Adipocyte (in vitro differentiated cells): ENCODE data around the gene RFX1.
A peak's percentile ranks its signal among the peaks of the same experiment; 100 is the strongest.

ENCODE experiments used
- DNase-seq: peaks from one replicate; pipeline ENCODE4 v3.0.0-alpha.2; 2015; ENCODE audit warnings: low read depth
- H3K27me3 ChIP-seq: replicated peaks from 2 replicates; pipeline ENCODE4 v1.7.0; 2013; ENCODE audit warnings: mild to moderate bottlenecking, low read length, moderate library complexity; ENCODE audit not compliant: control insufficient read depth, insufficient read depth
- H3K36me3 ChIP-seq: 2 replicates; pipeline ENCODE4 v1.7.0; 2013; ENCODE audit warnings: low read length, mild to moderate bottlenecking, moderate library complexity; ENCODE audit not compliant: control insufficient read depth, insufficient read depth, severe bottlenecking
- H3K4me1 ChIP-seq: 2 replicates; pipeline ENCODE4 v1.7.0; 2013; ENCODE audit warnings: mild to moderate bottlenecking, low read length, moderate library complexity; ENCODE audit not compliant: control insufficient read depth, insufficient read depth
- H3K4me3 ChIP-seq: 2 replicates; pipeline ENCODE4 v1.7.0; 2013; ENCODE audit warnings: mild to moderate bottlenecking, low read length, moderate library complexity
- H3K9ac ChIP-seq: 2 replicates; pipeline ENCODE4 v1.7.0; 2013; ENCODE audit warnings: mild to moderate bottlenecking, low read length, moderate library complexity
- H3K9me3 ChIP-seq: 2 replicates; pipeline ENCODE4 v1.7.0; 2013; ENCODE audit warnings: mild to moderate bottlenecking, low read length, moderate library complexity; ENCODE audit not compliant: control insufficient read depth

The RFX1 gene

DNA sequence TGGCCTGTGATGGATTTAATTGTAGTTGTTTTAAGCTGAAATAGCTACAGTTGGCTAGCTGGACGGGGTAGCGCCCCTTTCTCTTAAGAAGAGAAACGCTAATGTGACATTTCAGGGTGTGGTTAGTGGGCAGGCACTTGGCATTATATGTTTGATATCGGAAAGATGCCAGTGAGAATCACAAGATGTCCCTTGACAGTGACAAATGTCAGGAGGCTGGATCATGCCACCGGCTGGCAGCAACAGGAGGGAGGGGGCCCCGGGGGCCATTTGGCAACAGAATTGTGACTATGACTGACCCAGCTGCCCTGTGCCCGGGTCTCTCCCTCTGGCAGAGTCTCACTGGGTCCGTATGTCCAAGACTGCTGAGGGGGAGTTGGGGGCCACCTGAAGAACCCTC lies 49.1 kb downstream of the RFX1 start:
- peaks cover 8% of the 10 kb centered on the region for H3K4me1 ChIP-seq
- H3K4me3 ChIP-seq, result no peak overlapping the region
- no peaks in the 10 kb centered on the region for H3K27me3 ChIP-seq
- H3K9ac ChIP-seq, result no peak overlapping the region
- H3K36me3 ChIP-seq, result peaks cover 35% of the 10 kb centered on the region
- no peak for DNase-seq
- H3K9me3 ChIP-seq, result no peaks in the 10 kb centered on the region

DNA sequence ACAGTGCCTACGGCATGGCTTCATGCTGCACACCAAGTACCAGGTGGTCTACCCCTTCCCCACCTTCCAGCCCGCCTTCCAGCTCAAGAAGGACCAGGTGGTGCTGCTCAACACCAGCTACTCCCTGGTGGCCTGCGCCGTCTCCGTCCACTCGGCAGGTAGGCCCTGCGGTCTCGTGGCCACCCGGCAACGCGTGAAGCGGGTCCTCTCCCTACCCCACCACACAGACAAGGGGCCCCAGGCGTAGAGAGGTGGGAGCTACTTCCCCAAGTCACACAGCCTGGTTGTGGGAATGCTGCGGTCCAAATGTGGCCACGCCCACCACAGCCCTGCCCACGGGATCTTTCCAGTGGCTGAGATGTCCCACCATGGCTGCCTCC lies 49.8 kb downstream of the RFX1 start:
- Histone ChIP-seq H3K9me3 (no peaks in the 10 kb centered on the region), H3K27me3 (no peaks in the 10 kb centered on the region), H3K4me1 (peaks cover 8% of the 10 kb centered on the region), H3K9ac (no peak overlapping the region), H3K36me3 (peaks cover 31% of the 10 kb centered on the region), H3K4me3 (no peak overlapping the region)
- no peak for DNase-seq

- peaks cover 8% of the 10 kb centered on the region for H3K4me1 ChIP-seq
- peaks cover 31% of the 10 kb centered on the region for H3K36me3 ChIP-seq
- H3K9ac ChIP-seq, result no peak overlapping the region
- DNase-seq, result no peak
- no peaks in the 10 kb centered on the region for H3K27me3 ChIP-seq
- H3K9me3 ChIP-seq, result no peaks in the 10 kb centered on the region
- H3K4me3 ChIP-seq, result no peak overlapping the region
Observed at GRCh38 chr19:13955662-13956364, 50.3 kb downstream of the RFX1 start.

- Histone ChIP-seq H3K4me1 (peaks cover 8% of the 10 kb centered on the region), H3K9ac (peak overlapping the region; percentile 80), H3K4me3 (no peak overlapping the region), H3K27me3 (no peaks in the 10 kb centered on the region), H3K9me3 (no peaks in the 10 kb centered on the region), H3K36me3 (peaks cover 24% of the 10 kb centered on the region)
- DNase-seq, result no peak
Observed at GRCh38 chr19:13954185-13954584, 51.9 kb downstream of the RFX1 start.

DNA sequence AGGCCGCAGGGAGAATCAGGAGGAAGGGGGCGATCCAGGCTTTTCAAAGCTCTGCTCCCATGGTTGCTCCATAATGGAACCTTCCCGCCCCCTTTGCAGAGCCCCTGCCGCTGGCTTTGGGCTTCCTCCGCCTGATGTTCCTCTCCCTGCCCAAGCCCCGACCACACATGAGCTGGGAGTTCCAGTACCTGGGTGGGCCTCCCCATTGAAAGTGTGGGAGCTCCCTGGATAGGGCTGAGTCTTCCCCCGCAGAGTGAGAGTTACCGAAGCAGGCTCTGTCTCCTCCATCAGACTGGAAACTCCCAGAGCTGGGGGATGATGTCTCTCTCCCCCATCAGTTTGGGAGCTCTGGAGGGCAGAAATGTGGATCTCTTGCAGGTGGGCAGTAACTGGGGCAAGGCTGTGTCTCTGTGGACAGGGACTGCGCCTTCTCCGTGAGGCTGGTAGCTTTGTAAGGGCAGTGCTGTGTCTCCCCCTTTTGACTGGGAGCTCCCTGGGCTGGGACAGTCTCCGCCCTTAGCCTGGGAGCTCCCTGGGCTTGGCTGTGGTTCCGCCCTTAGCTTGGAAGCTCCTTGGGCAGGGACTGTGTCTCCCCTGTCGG lies 53.1 kb downstream of the RFX1 start:
- peak; percentile 70 for DNase-seq
- Histone ChIP-seq H3K36me3 (peaks cover 24% of the 10 kb centered on the region), H3K4me3 (peak overlapping the region; percentile 85), H3K27me3 (no peaks in the 10 kb centered on the region), H3K9ac (peak overlapping the region; percentile 80), H3K9me3 (no peaks in the 10 kb centered on the region), H3K4me1 (peaks cover 8% of the 10 kb centered on the region)

DNA sequence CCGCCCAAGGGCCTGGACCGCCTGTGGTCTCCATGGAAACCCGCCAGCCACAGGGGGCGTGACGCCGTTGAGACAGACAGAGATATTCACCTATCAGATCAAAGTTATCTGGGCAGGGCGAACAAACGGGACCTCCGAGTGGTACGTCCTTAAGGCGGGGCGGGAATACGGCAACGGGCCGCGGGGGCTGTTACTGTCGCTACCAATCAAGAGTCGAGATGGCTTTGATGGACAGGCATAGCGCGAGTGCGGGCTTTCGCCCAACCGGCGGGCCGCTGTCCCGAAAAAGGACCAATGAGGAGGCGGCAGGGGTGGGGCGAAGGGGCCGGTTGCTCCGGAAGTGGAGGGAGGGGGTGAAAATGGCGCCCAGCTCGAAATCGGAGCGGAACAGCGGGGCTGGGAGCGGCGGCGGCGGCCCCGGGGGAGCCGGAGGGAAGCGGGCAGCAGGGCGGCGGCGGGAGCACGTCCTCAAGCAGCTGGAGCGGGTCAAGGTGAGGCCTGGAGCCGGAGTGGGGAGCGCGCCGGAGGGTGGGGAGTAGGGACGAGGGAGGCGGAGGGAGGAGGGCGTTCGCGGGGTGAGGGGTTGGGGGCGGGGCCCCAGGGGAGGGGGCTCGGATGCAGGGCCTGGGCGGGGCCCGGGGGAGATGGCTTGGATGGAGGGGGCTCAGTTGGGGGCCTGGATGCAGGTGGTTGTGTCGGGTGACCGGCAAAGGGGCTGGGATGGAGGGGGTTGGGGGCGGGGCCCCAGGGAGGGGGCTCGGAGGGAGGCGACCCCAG lies 53.8 kb downstream of the RFX1 start, which contains the start of gene DCAF15:
Gene DCAF15, plus strand, starts transcription at position 356 of the 777 bp plus-strand sequence. Its CDS starts 4 bp downstream, at position 360.
- Histone ChIP-seq H3K4me3 (peak within 1 kb of the TSS; percentile 85), H3K36me3 (peaks cover 24% of the 10 kb centered on the region), H3K27me3 (no peaks in the 10 kb centered on the region), H3K9me3 (no peaks in the 10 kb centered on the region), H3K9ac (peak within 1 kb of the TSS; percentile 80), H3K4me1 (peaks cover 8% of the 10 kb centered on the region)
- DNase-seq, result peak; percentile 100

DNA sequence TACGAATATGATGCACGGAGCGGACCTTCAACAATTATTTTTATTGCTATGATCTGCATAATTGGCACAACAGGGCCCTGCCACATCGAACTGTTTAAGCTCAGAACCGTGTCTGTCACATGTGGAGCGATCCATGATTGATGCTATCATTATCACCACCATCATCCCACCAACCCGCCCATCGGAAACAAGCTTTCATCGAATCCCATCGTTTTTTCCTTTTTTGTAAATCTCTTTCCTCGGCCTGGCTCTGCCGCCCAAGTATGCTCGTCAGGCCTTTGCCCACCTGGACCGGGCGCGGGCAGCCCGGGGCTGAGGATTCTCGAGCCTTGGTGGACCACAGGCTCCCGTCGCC lies 54.3 kb downstream of the RFX1 start:
- Histone ChIP-seq H3K4me3 (peak overlapping the region; percentile 80), H3K9me3 (no peaks in the 10 kb centered on the region), H3K4me1 (peaks cover 8% of the 10 kb centered on the region), H3K36me3 (peaks cover 20% of the 10 kb centered on the region), H3K27me3 (no peaks in the 10 kb centered on the region), H3K9ac (peak overlapping the region; percentile 41)
- DNase-seq, result no peak

- Histone ChIP-seq H3K4me3 (no peak overlapping the region), H3K4me1 (peaks cover 8% of the 10 kb centered on the region), H3K9me3 (no peaks in the 10 kb centered on the region), H3K27me3 (no peaks in the 10 kb centered on the region), H3K9ac (no peak overlapping the region), H3K36me3 (peaks cover 13% of the 10 kb centered on the region)
- DNase-seq, result no peak
Observed at GRCh38 chr19:13951043-13951442, 55.1 kb downstream of the RFX1 start.

GRCh38 chr19:13946414-13946813 lies 59.7 kb downstream of the RFX1 start:
- Histone ChIP-seq H3K4me3 (no peak overlapping the region), H3K36me3 (no peaks in the 10 kb centered on the region), H3K9me3 (no peaks in the 10 kb centered on the region), H3K9ac (no peak overlapping the region), H3K27me3 (no peaks in the 10 kb centered on the region), H3K4me1 (no peaks in the 10 kb centered on the region)
- no peak for DNase-seq

GRCh38 chr19:13942023-13942684 lies 64.0 kb downstream of the RFX1 start:
- no peaks in the 10 kb centered on the region for H3K9me3 ChIP-seq
- no peak overlapping the region for H3K4me3 ChIP-seq
- peaks cover 6% of the 10 kb centered on the region for H3K4me1 ChIP-seq
- no peak overlapping the region for H3K9ac ChIP-seq
- H3K36me3 ChIP-seq, result no peaks in the 10 kb centered on the region
- no peak for DNase-seq
- H3K27me3 ChIP-seq, result peaks cover 2% of the 10 kb centered on the region
